ENCODE data around the gene FALEC.

DNA sequence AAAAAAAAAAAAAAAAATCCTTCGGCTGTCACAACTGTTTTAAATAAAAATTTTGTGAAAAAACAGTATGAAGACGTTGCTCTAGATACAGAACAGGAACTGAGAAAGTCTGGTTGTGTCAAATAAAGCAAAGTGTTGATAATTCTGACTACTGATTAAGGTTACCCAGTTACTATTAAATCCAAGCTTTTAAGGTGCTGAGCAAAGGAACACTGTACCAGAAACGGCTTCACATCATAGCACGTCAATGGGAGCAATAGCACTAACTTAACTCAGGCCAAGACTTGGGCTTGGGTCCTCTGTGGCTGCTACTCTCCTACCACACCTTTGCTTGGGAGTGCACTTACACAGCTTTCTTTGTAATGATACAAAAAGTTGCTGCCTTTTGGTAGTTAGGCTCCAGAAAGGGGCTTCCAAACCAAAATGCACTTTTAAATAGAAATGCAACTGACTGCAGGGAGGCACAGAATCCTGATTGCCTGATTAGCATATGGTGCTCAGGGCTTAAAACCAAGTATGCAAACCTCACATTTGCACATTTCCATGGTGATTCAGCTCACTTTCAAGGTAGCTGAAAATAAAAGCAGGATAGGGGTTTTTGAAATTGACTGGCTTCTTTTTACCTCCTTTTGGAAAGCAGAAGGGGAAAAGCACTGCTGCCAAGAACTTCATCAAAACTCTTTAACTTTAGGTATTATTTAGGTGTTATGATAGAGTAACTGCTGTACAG is 57.5 kb downstream of the FALEC start:
- peak in 1 of 2 donors; percentile 54 for TF ChIP-seq POLR2A (IDR thresholded peaks at IDR 0.05)
- TF ChIP-seq, protein P1, sequence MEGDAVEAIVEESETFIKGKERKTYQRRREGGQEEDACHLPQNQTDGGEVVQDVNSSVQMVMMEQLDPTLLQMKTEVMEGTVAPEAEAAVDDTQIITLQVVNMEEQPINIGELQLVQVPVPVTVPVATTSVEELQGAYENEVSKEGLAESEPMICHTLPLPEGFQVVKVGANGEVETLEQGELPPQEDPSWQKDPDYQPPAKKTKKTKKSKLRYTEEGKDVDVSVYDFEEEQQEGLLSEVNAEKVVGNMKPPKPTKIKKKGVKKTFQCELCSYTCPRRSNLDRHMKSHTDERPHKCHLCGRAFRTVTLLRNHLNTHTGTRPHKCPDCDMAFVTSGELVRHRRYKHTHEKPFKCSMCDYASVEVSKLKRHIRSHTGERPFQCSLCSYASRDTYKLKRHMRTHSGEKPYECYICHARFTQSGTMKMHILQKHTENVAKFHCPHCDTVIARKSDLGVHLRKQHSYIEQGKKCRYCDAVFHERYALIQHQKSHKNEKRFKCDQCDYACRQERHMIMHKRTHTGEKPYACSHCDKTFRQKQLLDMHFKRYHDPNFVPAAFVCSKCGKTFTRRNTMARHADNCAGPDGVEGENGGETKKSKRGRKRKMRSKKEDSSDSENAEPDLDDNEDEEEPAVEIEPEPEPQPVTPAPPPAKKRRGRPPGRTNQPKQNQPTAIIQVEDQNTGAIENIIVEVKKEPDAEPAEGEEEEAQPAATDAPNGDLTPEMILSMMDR (IDR thresholded peaks at IDR 0.05) = no peak

All from adrenal gland (tissue), 5 donors.